NB4 (cell line): Measurements from ENCODE around the gene DGKB.

ENCODE experiments used
- MYC ChIP-seq: IDR thresholded peaks from 2 replicates; pipeline ENCODE4 v1.6.1; 2011; ENCODE audit warnings: low read depth, low read length
- POLR2A ChIP-seq: IDR thresholded peaks from 2 replicates; pipeline ENCODE4 v1.6.1; 2011; ENCODE audit warnings: mild to moderate bottlenecking; ENCODE audit not compliant: insufficient read length; ENCODE audit errors: extremely low read depth
- TF ChIP-seq, protein P1 (sequence below): IDR thresholded peaks from one replicate; pipeline ENCODE4 v1.5.1; 2012; ENCODE audit warnings: low read depth, low read length

- TF ChIP-seq, protein P1, sequence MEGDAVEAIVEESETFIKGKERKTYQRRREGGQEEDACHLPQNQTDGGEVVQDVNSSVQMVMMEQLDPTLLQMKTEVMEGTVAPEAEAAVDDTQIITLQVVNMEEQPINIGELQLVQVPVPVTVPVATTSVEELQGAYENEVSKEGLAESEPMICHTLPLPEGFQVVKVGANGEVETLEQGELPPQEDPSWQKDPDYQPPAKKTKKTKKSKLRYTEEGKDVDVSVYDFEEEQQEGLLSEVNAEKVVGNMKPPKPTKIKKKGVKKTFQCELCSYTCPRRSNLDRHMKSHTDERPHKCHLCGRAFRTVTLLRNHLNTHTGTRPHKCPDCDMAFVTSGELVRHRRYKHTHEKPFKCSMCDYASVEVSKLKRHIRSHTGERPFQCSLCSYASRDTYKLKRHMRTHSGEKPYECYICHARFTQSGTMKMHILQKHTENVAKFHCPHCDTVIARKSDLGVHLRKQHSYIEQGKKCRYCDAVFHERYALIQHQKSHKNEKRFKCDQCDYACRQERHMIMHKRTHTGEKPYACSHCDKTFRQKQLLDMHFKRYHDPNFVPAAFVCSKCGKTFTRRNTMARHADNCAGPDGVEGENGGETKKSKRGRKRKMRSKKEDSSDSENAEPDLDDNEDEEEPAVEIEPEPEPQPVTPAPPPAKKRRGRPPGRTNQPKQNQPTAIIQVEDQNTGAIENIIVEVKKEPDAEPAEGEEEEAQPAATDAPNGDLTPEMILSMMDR, result no peak
- no peak for TF ChIP-seq POLR2A
- no peak for TF ChIP-seq MYC
Measured at GRCh38 chr7:14233076-14233867, 669.3 kb downstream of the DGKB start.
